H9 (cell line): Measurements from ENCODE around the gene LRRC7. TPM values are rescaled to one million over a fixed set of nuclear protein-coding genes. Genes with fewer than 3 reads are reported as not detected.

Experiments used
- DNase-seq: peaks from one replicate; pipeline ENCODE4 v3.0.0-alpha.2; 2017
- H2AFZ ChIP-seq: one replicate; pipeline ENCODE4 v1.6.1; 2013; ENCODE audit warnings: mild to moderate bottlenecking, low read length, control low read depth, moderate library complexity
- H2AK5ac ChIP-seq: 2 replicates; pipeline ENCODE4 v1.6.1; 2013; ENCODE audit warnings: low read length, control low read depth, mixed read lengths; ENCODE audit not compliant: insufficient read length
- H2BK120ac ChIP-seq: one replicate; pipeline ENCODE4 v1.6.1; 2013; ENCODE audit warnings: low read depth, mild to moderate bottlenecking, low read length, control low read depth, inconsistent platforms; ENCODE audit not compliant: poor library complexity, severe bottlenecking
- H2BK12ac ChIP-seq: 2 replicates; pipeline ENCODE4 v1.6.1; 2013; ENCODE audit warnings: low read length, control low read depth, mixed read lengths, low read depth; ENCODE audit not compliant: insufficient read length
- H2BK15ac ChIP-seq: 2 replicates; pipeline ENCODE4 v1.6.1; 2013; ENCODE audit warnings: low read depth, low read length, control low read depth
- H2BK20ac ChIP-seq: one replicate; pipeline ENCODE4 v1.6.1; 2013; ENCODE audit warnings: low read depth, mild to moderate bottlenecking, low read length, control low read depth, inconsistent platforms; ENCODE audit not compliant: poor library complexity, severe bottlenecking
- H2BK5ac ChIP-seq: 2 replicates; pipeline ENCODE4 v1.6.1; 2013; ENCODE audit warnings: low read length, control low read depth, mixed read lengths; ENCODE audit not compliant: insufficient read length
- H3K14ac ChIP-seq: 2 replicates; pipeline ENCODE4 v1.6.1; 2013; ENCODE audit warnings: low read length, control low read depth; ENCODE audit not compliant: insufficient read depth
- H3K18ac ChIP-seq: 2 replicates; pipeline ENCODE4 v1.6.1; 2013; ENCODE audit warnings: low read depth, mild to moderate bottlenecking, mixed read lengths, low read length, control low read depth; ENCODE audit not compliant: insufficient read length
- H3K23ac ChIP-seq: 2 replicates; pipeline ENCODE4 v1.6.1; 2013; ENCODE audit warnings: low read length, control low read depth, mixed read lengths, low read depth; ENCODE audit not compliant: insufficient read length
- H3K23me2 ChIP-seq: 2 replicates; pipeline ENCODE4 v1.6.1; 2013; ENCODE audit warnings: low read depth, mild to moderate bottlenecking, mixed read lengths, low read length, control low read depth; ENCODE audit not compliant: insufficient read length, poor library complexity, severe bottlenecking
- H3K27ac ChIP-seq: 2 replicates; pipeline ENCODE4 v1.5.1; 2013; ENCODE audit warnings: low read length, control low read depth, mixed read lengths, low read depth; ENCODE audit not compliant: insufficient read length
- H3K27me3 ChIP-seq: 2 replicates; pipeline ENCODE4 v1.6.1; 2013; ENCODE audit warnings: low read length, control low read depth, inconsistent platforms; ENCODE audit not compliant: insufficient read depth
- H3K4ac ChIP-seq: 2 replicates; pipeline ENCODE4 v1.6.1; 2013; ENCODE audit warnings: low read depth, mild to moderate bottlenecking, control low read depth, inconsistent platforms, low read length, moderate library complexity
- H3K4me1 ChIP-seq: 2 replicates; pipeline ENCODE4 v1.6.1; 2013; ENCODE audit warnings: low read length, control low read depth, inconsistent platforms; ENCODE audit not compliant: insufficient read depth
- H3K4me2 ChIP-seq: 2 replicates; pipeline ENCODE4 v1.6.1; 2013; ENCODE audit warnings: low read length, control low read depth, mixed read lengths; ENCODE audit not compliant: insufficient read length, insufficient read depth
- H3K56ac ChIP-seq: 2 replicates; pipeline ENCODE4 v1.6.1; 2013; ENCODE audit warnings: low read depth, mild to moderate bottlenecking, mixed read lengths, low read length, control low read depth; ENCODE audit not compliant: insufficient read length
- H3K79me1 ChIP-seq: 2 replicates; pipeline ENCODE4 v1.6.1; 2013; ENCODE audit warnings: low read depth, mild to moderate bottlenecking, moderate library complexity, low read length, control low read depth, inconsistent platforms; ENCODE audit not compliant: insufficient read depth, poor library complexity, severe bottlenecking
- H3K79me2 ChIP-seq: 2 replicates; pipeline ENCODE4 v1.6.1; 2013; ENCODE audit warnings: low read length, control low read depth, inconsistent platforms; ENCODE audit not compliant: insufficient read depth
- H3K9ac ChIP-seq: 2 replicates; pipeline ENCODE4 v1.6.1; 2013; ENCODE audit warnings: low read length, control low read depth, mixed read lengths; ENCODE audit not compliant: insufficient read length; ENCODE audit errors: extremely low read depth
- H3K9me3 ChIP-seq: one replicate; pipeline ENCODE4 v1.6.1; 2013; ENCODE audit warnings: low read depth, low read length, inconsistent platforms; ENCODE audit not compliant: control insufficient read depth
- H3T11ph ChIP-seq: one replicate; pipeline ENCODE4 v1.6.1; 2013; ENCODE audit warnings: mild to moderate bottlenecking, low read length, control low read depth, inconsistent platforms
- H4K20me1 ChIP-seq: one replicate; pipeline ENCODE4 v1.6.1; 2013; ENCODE audit not compliant: control insufficient read depth, insufficient read length, insufficient read depth
- H4K5ac ChIP-seq: 2 replicates; pipeline ENCODE4 v1.6.1; 2013; ENCODE audit warnings: low read depth, mild to moderate bottlenecking, mixed read lengths, low read length, control low read depth; ENCODE audit not compliant: insufficient read length
- H4K8ac ChIP-seq: replicated peaks from 2 replicates; pipeline ENCODE4 v1.6.1; 2013; ENCODE audit warnings: low read length, control low read depth, mixed read lengths, low read depth; ENCODE audit not compliant: insufficient read length
- H4K91ac ChIP-seq: 2 replicates; pipeline ENCODE4 v1.6.1; 2013; ENCODE audit warnings: low read depth, mild to moderate bottlenecking, moderate library complexity, mixed read lengths, low read length, control low read depth; ENCODE audit not compliant: insufficient read length
- H3K27ac Mint-ChIP-seq, 3 experiments: 2 replicates in 2 of 3; 3 replicates in 1 of 3; pipeline ENCODE4 v1.8.0; 2020 to 2021; ENCODE audit warnings: mixed read lengths in 3 of 3, mild to moderate bottlenecking in 1 of 3, moderate library complexity in 1 of 3
- H3K27me3 Mint-ChIP-seq: 2 replicates; pipeline ENCODE4 v1.8.0; 2021; ENCODE audit warnings: low read depth, mild to moderate bottlenecking, moderate library complexity, mixed read lengths
- H3K36me3 Mint-ChIP-seq, 3 experiments: 2 replicates in 2 of 3; 3 replicates in 1 of 3; pipeline ENCODE4 v1.8.0; 2020 to 2021; ENCODE audit warnings: low read depth in 3 of 3, mixed read lengths in 3 of 3; ENCODE audit not compliant: insufficient read depth in 1 of 3
- H3K4me1 Mint-ChIP-seq, 2 experiments: 2 replicates each; pipeline ENCODE4 v1.8.0; 2020; ENCODE audit warnings: mixed read lengths in 2 of 2
- H3K4me3 Mint-ChIP-seq, 2 experiments: 2 replicates in 1 of 2; 3 replicates in 1 of 2; pipeline ENCODE4 v1.8.0; 2020 to 2021; ENCODE audit warnings: mild to moderate bottlenecking in 2 of 2, mixed read lengths in 2 of 2, moderate library complexity in 1 of 2
- H3K9me3 Mint-ChIP-seq, 2 experiments: 2 replicates in 1 of 2; 3 replicates in 1 of 2; pipeline ENCODE4 v1.8.0; 2020; ENCODE audit warnings: mild to moderate bottlenecking in 2 of 2, mixed read lengths in 2 of 2, moderate library complexity in 1 of 2
- CTCF ChIP-seq: fragments of 200-600 bp; sonication (generic); conservative IDR thresholded peaks from 3 replicates; pipeline ENCODE4 v1.8.0; 2021; ENCODE audit warnings: antibody characterized with exemption, mild to moderate bottlenecking
- WGBS: extraction: QIAGEN DNeasy Blood & Tissue Kit; methylation state at CpG from one replicate; pipeline ENCODE4 v1.1.7; 2013; ENCODE audit warnings: missing lambda C conversion rate, low lambda C conversion rate, mixed read lengths; ENCODE audit not compliant: insufficient read length; ENCODE audit errors: extremely low coverage; 5-methylcytosine and 5-hydroxymethylcytosine counted together
- total RNA-seq: library from RNA; stranded (reverse); gene quantifications from 2 replicates; pipeline ENCODE4 v1.2.1, GENCODE V29; 2021

The LRRC7 gene
- total RNA-seq, 1 experiment from 2014 or later: not detected

DNA sequence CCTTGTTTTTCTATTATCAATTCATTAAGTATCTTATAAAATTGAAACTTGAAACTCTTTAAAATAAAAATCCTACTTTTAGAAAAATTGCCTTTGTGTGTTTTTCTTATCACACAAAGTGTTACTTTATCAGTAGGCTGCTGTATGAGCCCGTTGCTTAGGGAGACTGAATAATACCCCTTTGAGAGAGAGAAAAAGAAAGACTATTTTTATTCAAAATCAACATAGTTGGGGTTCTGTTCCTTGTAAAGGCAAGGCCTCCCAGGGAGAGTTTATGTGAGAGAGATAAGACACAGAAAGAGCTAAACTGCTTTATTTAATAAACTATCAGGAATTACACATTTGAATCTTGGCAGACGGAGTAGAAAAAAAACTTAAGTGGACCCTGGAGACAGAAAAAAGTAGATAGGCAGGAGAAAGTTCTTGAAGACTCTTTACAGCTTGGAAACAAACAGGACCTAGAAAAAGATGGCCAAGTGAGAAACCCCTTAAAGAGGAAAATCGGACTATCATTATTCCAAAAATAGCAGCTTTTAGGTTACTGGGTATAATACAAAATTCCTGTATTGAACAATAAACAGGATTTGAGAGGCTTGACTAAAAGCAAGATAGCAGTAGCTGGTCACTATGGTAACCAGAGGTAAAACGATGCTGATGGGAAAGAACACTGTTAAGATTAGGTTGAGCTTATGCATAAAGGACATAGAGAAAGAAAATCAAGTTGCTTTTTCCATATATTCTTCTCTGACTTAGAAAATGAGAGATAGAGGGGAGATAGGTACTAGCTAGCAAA lies 170.9 kb downstream of the LRRC7 start:
- Histone ChIP-seq H2BK15ac (no peak overlapping the region), H3K4ac (no peak overlapping the region), H3K18ac (no peak overlapping the region), H3K4me2 (no peak overlapping the region), H4K91ac (no peak overlapping the region), H3T11ph (no peak overlapping the region), H3K79me2 (no peaks in the 10 kb centered on the region), H4K5ac (no peak overlapping the region), H3K4me1 (no peaks in the 10 kb centered on the region), H3K23me2 (no peaks in the 10 kb centered on the region), H4K8ac (no peak overlapping the region), H3K56ac (no peak overlapping the region), H3K9ac (no peak overlapping the region), H2AFZ (no peak overlapping the region), H2BK120ac (no peak overlapping the region), H3K23ac (no peak overlapping the region), H2BK5ac (no peak overlapping the region), H2AK5ac (no peak overlapping the region), H3K9me3 (no peaks in the 10 kb centered on the region), H3K14ac (no peak overlapping the region), H3K27ac (no peak overlapping the region), H3K27me3 (no peaks in the 10 kb centered on the region), H2BK12ac (no peak overlapping the region), H3K79me1 (no peaks in the 10 kb centered on the region), H2BK20ac (no peak overlapping the region), H4K20me1 (no peaks in the 10 kb centered on the region)
- H3K36me3 Mint-ChIP-seq: peaks cover 0 to 12% (median 5%) of the 10 kb centered on the region in 3 experiments; a peak in 4 of 7 replicates
- H3K27me3 Mint-ChIP-seq: no peaks in the 10 kb centered on the region
- no peak for TF ChIP-seq CTCF
- DNase-seq: no peak
- peaks cover 21 to 29% of the 10 kb centered on the region in 2 experiments for H3K4me1 Mint-ChIP-seq
- H3K9me3 Mint-ChIP-seq: peaks cover 11 to 12% of the 10 kb centered on the region in 2 experiments
- peak overlapping the region in 2 of 3 experiments; percentile 13 to 91; a peak in 4 of 7 replicates for H3K27ac Mint-ChIP-seq
- H3K4me3 Mint-ChIP-seq: no peak overlapping the region
- WGBS: no CpG with 5 or more reads among the region's 4 CpGs
